Endodermal cell (in vitro differentiated cells): ENCODE results near the gene ZNF469. TPM values are rescaled to one million over a fixed set of nuclear protein-coding genes. Genes with fewer than 3 reads are reported as not detected.

Source experiments
- DNase-seq: peaks from one replicate; pipeline ENCODE4 v3.0.0-alpha.2; 2017
- H3K27ac ChIP-seq: 2 replicates; pipeline ENCODE4 v1.5.1; 2013; ENCODE audit warnings: mild to moderate bottlenecking, low read depth, low read length, moderate library complexity
- H3K27me3 ChIP-seq: 2 replicates; pipeline ENCODE4 v1.6.1; 2013; ENCODE audit warnings: mild to moderate bottlenecking, low read length, moderate library complexity; ENCODE audit not compliant: insufficient read depth, control insufficient read depth, poor library complexity, severe bottlenecking
- H3K36me3 ChIP-seq: 2 replicates; pipeline ENCODE4 v1.7.0; 2013; ENCODE audit warnings: mild to moderate bottlenecking, low read length, moderate library complexity; ENCODE audit not compliant: control insufficient read depth, insufficient read depth
- H3K4me1 ChIP-seq: one replicate; pipeline ENCODE4 v1.7.0; 2013; ENCODE audit warnings: low read length; ENCODE audit not compliant: control insufficient read depth, insufficient read depth
- H3K4me3 ChIP-seq: 2 replicates; pipeline ENCODE4 v1.5.1; 2013; ENCODE audit warnings: mild to moderate bottlenecking, low read length, moderate library complexity
- H3K9ac ChIP-seq: 2 replicates; pipeline ENCODE4 v1.6.1; 2013; ENCODE audit warnings: mild to moderate bottlenecking, low read length, moderate library complexity; ENCODE audit not compliant: poor library complexity, severe bottlenecking; ENCODE audit errors: extremely low read depth
- H3K9me3 ChIP-seq: 2 replicates; pipeline ENCODE4 v1.6.1; 2013; ENCODE audit warnings: mild to moderate bottlenecking, low read length, moderate library complexity; ENCODE audit not compliant: control insufficient read depth
- H3K27ac Mint-ChIP-seq: 2 replicates; pipeline ENCODE4 v1.8.0; 2020; ENCODE audit warnings: mixed read lengths
- H3K27me3 Mint-ChIP-seq: 2 replicates; pipeline ENCODE4 v1.8.0; 2021; ENCODE audit warnings: mild to moderate bottlenecking, mixed read lengths; ENCODE audit not compliant: insufficient read depth
- H3K36me3 Mint-ChIP-seq: 2 replicates; pipeline ENCODE4 v1.8.0; 2020; ENCODE audit warnings: low read depth, mixed read lengths
- H3K4me1 Mint-ChIP-seq: 2 replicates; pipeline ENCODE4 v1.8.0; 2020; ENCODE audit warnings: mixed read lengths
- H3K4me3 Mint-ChIP-seq: 2 replicates; pipeline ENCODE4 v1.8.0; 2020; ENCODE audit warnings: mild to moderate bottlenecking, moderate library complexity, mixed read lengths
- H3K9me3 Mint-ChIP-seq: 2 replicates; pipeline ENCODE4 v1.8.0; 2020; ENCODE audit warnings: mild to moderate bottlenecking, mixed read lengths
- WGBS, 2 experiments: methylation state at CpG; one replicate each; pipeline versions ENCODE4 v1.1.5 to v1.1.7; 2013; ENCODE audit warnings: missing lambda C conversion rate in 2 of 2, mixed read lengths in 1 of 2; ENCODE audit not compliant: insufficient coverage in 1 of 2, insufficient read length in 1 of 2; 5-methylcytosine and 5-hydroxymethylcytosine counted together
- total RNA-seq, 2 donors: library from RNA; stranded (reverse); fragmentation: NEBNext Ultra II Directional in 1 of 2; extraction: Animal tissue kit (Norgen Biotek cat#: 25700) in 1 of 2; gene quantifications; 2 replicates in 1 of 2; 3 replicates in 1 of 2; pipeline ENCODE4 v1.2.1, GENCODE V29; 2021
- TF ChIP-seq, protein P1 (sequence below): fragments of 200-600 bp; sonication (generic); conservative IDR thresholded peaks from 2 replicates; pipeline ENCODE4 v1.5.0; 2021; ENCODE audit warnings: antibody characterized with exemption, mild to moderate bottlenecking

The ZNF469 gene
- total RNA-seq, 2 donors from 2014 or later: 0.68 to 4.7 TPM

DNA sequence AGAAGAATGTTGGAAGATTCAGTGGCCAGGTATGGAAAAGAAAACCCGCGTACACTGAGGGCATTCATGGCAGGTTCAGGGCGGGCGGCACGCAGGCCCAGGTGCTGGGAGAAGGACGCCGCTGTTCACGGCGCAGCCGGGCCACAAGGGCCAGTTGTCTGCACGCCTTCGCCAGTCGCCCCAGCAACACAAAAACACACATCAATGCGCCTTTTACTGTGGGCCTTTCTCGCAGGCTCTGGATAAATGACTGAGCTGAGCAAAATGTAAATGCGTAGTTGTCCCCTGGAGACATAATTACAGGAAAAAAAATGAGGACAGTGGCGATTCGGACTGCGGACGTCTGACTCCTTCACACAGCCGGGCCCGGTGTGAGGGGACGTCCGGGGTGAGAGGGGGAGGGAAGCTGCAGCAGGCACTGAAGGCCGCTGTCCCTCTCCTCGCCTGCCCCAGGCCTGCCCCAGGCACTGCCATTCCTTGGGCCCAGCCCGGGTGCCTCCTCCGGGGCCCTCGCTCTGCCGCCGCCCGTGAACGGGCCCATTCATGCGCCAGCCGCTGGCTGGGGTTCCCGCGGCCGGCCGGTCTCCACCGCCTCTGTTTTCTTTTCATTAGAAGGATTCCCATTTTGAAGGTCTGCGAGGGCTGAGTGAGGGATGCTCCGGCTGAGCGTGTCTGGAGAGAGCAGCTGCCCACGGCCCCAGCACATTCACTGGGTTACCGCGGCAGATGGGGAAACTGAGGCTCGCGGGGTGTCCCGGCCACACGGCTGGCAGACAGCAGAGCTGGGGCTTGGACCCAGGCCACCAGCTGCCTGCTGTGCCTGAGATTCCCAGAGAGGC, 6.5 kb upstream of the ZNF469 start:
- WGBS, 2 experiments: 93 to 94% methylated on average over 26 to 50 of the region's 50 CpGs
- H3K27ac ChIP-seq: peak overlapping the region; percentile 81
- Mint-ChIP-seq H3K4me3 (no peak overlapping the region), H3K36me3 (no peaks in the 10 kb centered on the region), H3K4me1 (no peaks in the 10 kb centered on the region), H3K9me3 (no peaks in the 10 kb centered on the region), H3K27me3 (no peaks in the 10 kb centered on the region), H3K27ac (no peak overlapping the region)
- no peak for DNase-seq
- no peak overlapping the region for H3K9ac ChIP-seq
- no peaks in the 10 kb centered on the region for H3K4me1 ChIP-seq
- H3K27me3 ChIP-seq: peaks cover 4% of the 10 kb centered on the region
- H3K36me3 ChIP-seq: no peaks in the 10 kb centered on the region
- no peak overlapping the region for H3K4me3 ChIP-seq
- TF ChIP-seq, protein P1, sequence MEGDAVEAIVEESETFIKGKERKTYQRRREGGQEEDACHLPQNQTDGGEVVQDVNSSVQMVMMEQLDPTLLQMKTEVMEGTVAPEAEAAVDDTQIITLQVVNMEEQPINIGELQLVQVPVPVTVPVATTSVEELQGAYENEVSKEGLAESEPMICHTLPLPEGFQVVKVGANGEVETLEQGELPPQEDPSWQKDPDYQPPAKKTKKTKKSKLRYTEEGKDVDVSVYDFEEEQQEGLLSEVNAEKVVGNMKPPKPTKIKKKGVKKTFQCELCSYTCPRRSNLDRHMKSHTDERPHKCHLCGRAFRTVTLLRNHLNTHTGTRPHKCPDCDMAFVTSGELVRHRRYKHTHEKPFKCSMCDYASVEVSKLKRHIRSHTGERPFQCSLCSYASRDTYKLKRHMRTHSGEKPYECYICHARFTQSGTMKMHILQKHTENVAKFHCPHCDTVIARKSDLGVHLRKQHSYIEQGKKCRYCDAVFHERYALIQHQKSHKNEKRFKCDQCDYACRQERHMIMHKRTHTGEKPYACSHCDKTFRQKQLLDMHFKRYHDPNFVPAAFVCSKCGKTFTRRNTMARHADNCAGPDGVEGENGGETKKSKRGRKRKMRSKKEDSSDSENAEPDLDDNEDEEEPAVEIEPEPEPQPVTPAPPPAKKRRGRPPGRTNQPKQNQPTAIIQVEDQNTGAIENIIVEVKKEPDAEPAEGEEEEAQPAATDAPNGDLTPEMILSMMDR: no peak
- peaks cover 5% of the 10 kb centered on the region for H3K9me3 ChIP-seq

DNA sequence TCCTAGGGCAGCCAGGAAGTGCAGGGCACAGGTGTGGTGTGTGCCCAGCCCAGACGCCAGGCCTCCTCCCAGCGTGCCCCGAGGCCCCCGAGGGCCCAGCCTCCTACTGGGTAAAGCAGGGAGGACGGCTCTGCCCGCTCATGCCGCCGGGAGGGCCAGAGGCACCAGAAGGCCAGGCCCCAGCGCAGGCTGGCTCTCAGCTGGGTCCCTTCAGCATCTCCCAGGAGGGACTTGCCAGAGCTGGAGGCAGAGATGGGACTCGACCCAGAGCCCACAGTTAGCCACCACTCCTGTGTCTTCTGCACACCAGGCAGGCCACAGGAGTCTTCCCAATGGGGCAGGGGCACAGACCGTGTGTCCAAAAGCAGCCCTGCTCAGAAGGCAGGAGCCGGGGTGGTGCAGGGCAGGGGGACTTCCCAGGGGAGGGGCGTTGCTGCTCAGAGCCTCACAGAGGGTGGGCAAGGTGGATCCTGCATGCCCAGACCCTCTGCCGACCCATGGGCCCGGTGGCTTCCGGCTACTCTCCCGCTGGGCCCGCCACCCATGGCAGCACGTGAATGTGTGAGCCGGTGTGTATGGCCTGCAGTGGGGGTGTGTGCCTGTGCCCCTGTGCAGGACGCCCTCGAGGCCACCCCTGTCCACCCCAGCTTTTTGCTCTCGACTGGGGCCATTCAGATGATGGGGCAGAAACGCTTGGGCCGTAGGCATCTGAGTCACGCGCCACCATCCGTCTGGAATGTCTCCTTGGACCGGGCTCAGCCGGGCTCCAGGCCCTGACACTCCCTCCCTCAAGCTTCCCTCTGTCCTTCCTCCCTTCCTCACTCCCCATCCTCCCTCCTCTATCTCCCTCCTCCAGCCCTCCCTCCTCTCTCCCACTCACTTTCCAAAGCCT, 5.7 kb upstream of the ZNF469 start:
- Histone ChIP-seq H3K4me3 (no peak overlapping the region), H3K36me3 (no peaks in the 10 kb centered on the region), H3K4me1 (no peaks in the 10 kb centered on the region), H3K9ac (no peak overlapping the region), H3K27ac (peak overlapping the region; percentile 81), H3K27me3 (peaks cover 13% of the 10 kb centered on the region), H3K9me3 (peaks cover 2% of the 10 kb centered on the region)
- Mint-ChIP-seq H3K4me3 (no peak overlapping the region), H3K27me3 (no peaks in the 10 kb centered on the region), H3K27ac (no peak overlapping the region), H3K9me3 (no peaks in the 10 kb centered on the region), H3K36me3 (no peaks in the 10 kb centered on the region), H3K4me1 (no peaks in the 10 kb centered on the region)
- TF ChIP-seq, protein P1: no peak
- DNase-seq: no peak
- 92 to 95% methylated on average over 24 to 30 of the region's 30 CpGs for WGBS, 2 experiments

DNA sequence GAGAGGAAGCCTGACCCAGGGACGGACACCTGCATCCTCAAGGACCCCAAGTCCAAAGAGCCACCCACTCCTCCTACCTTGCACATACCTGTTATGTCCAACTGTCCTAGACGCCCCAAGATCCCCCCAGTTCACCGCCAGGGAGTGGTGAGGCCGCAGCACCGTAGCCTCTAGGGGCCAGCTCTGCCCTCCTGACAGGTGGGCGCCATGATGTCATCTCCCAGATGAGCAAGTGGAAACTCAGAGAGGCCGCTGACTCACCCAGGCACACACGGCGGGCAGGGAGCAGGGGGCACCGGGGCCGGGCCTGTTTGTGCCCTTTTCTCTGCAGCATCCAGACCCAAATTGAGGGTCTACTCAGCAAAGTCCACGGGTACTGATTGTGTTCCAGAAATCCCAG, 4.8 kb upstream of the ZNF469 start:
- Mint-ChIP-seq H3K27ac (no peak overlapping the region), H3K36me3 (no peaks in the 10 kb centered on the region), H3K27me3 (no peaks in the 10 kb centered on the region), H3K4me3 (no peak overlapping the region), H3K4me1 (peaks cover 3% of the 10 kb centered on the region), H3K9me3 (no peaks in the 10 kb centered on the region)
- H3K36me3 ChIP-seq: no peaks in the 10 kb centered on the region
- TF ChIP-seq, protein P1: no peak
- H3K27me3 ChIP-seq: peaks cover 20% of the 10 kb centered on the region
- 87 to 93% methylated on average over 9 to 12 of the region's 12 CpGs for WGBS, 2 experiments
- H3K4me1 ChIP-seq: no peaks in the 10 kb centered on the region
- H3K9ac ChIP-seq: no peak overlapping the region
- H3K4me3 ChIP-seq: no peak overlapping the region
- no peak for DNase-seq
- H3K27ac ChIP-seq: no peak overlapping the region
- H3K9me3 ChIP-seq: no peaks in the 10 kb centered on the region
